GM18867 (cell line): ENCODE results near the gene RNH1.
A peak's percentile ranks its signal among the peaks of the same experiment; 100 is the strongest.
"Not testable (repeated sequence)": the region's sequence is repeated elsewhere in the genome, so short reads cannot be mapped to it uniquely, and the experiment has no call there.

Experiments used
- ATAC-seq: cut with Tn5 transposase; IDR thresholded peaks from one replicate; pipeline ENCODE4 v1.9.1; 2021; ENCODE audit warnings: mild to moderate bottlenecking, moderate library complexity; ENCODE audit not compliant: unreplicated experiment

Gene RNH1

DNA sequence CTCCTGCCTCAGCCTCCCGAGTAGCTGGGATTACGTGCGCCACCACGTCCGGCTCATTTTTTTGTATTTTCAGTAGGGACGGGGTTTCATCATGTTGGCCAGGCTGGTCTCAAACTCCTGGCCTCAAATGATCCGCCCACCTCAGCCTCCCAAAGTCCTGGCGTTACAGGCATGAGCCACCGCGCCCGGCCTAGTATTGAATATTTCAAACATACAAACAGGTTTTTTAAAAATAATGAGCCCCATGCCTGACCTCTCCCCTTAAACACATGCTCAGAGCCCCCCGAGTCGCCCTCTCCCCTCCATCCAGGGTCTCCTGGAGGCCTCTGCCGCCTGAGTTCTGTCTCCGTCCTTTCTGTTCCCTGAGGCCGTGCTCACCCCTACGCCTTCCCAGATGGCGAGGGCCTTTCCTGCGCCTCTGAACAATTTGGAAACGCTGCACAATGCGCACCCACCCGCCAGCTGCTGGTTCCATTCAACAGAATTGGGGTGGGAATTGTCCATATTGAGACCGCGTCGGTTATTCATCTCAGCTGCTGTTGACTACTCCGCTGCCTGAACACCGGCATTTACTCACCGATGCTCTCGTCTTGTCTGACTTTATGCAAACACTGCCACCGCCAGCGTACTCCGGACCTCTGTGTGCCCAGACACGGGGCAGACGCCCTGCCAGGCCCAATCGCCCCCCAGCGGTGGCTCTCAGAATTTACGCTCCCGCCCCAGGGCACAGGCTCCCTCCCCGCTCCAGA is 13.6 kb upstream of the RNH1 start:
- no peak for ATAC-seq

DNA sequence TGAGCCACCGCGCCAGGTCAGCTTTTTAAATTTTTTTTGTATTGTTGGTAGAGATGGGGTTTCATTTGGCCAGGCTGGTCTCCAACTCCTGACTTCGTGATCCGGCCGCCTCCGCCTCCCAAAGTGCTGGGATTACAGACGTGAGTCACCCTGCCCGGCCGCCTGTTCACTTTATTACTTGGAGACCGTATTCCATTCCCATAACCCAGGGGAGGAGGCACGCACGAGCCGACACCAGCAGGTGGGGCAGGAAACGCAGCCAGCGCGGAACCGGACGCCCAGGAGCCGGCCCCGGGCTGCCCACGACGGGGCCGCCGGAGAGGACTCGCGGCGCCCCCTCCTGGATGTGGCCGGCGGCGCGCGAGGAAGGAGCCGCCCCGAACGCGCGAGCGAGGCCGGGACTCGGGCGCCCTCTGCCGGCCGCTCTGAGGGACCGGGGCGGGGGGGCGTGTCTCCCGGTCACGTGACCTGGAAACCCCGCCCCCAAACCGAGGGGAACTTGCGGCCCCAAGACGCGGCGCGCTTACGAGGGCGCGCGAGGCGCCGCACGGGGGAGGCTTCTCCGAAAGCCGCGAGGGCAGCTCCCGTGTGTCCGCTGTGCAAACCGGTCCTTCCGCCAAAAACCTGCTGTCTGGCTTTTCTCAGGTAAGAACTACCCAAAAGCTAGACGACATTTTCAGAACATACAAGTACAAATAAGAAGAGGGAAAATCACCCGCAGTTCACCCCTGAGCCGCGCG is 11.6 kb upstream of the RNH1 start:
- peak; percentile 74 for ATAC-seq

DNA sequence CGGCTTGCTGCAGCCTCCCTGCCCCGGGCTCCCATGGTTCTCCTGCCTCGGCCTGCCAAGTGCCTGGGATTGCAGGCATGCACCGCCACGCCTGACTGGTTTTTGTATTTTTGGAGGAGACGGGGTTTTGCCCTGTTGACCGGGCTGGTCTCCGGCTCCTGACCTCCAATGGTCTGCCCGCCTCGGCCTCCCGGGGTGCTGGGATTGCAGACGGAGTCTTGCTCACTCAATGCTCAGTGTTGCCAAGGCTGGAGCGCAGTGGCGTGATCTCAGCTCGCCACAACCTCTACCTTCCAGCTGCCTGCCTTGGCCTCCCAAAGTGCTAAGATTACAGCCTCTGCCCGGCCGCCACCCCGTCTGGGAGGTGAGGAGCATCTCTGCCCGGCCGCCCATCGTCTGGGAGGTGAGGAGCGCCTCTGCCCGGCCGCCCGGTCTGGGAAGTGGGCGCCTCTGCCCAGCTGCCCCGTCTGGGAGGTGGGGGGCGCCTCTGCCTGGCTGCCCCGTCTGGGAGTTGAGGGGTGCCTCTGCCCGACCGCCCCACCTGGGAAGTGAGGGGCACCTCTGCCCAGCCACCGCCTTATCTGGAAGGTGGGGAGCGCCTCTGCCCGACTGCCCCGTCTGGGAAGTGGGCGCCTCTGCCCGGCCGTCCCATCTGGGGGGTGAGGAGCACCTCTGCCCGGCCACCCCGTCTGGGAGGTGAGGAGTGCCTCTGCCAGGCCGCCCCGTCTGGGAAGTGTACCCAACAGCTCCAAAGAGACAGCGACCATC is 10.1 kb upstream of the RNH1 start:
- ATAC-seq: not testable (repeated sequence)

DNA sequence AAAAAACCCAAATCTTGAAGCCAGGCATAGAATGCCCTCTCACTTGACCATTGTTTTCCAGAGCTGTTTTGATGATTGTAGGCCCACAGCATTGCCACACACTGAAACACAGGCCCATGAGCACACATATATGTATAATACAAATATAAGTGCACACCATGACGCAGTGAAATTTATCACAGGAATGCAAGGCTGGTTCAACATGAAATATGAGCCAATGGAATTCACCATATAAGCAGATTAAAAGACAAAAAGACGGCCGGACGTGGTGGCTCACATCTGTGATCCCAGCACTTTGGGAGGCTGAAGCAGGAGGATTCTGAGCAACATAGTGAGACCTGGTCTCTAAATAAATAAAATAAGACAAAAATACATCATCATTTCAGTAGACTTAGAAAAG is 9.4 kb upstream of the RNH1 start:
- ATAC-seq: no peak

DNA sequence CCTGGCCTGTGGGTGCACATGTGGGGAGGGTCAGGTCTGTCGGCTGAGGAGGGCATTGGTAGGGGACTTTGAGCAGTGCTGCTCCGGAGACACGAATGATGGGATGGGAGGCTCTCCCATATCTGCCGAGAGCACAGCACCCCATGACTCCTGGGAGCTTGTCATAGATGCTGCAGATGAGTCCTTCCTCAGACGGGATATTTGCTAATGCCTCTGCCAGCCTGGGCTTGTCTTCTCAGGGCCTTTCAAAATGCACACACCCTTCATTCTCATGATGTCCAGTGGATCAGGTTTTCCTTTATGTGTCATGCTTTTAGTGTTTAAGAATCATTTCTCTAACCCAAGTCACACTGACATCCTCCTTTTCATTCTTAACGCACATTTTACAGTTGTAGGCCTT is 8.1 kb upstream of the RNH1 start:
- ATAC-seq: no peak

DNA sequence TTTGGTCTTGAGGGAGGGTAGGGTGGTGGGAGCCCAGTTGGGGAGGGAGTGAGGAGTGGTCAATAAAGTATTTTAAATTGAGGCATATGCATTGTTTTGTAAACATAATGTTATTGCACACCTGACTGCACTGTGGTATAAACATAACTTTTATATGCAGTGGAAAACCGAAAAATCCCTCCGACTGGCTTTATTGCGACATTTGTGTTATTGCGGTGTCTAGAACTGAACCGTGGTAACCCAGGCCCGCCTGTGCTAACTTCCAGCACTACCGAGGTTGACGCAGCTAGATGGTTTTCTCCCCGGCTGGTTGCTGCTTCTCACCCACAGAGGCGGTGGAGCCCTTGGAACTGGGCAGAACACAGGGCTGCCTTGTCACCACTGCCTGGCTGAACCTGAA is 7.6 kb upstream of the RNH1 start:
- ATAC-seq: no peak

DNA sequence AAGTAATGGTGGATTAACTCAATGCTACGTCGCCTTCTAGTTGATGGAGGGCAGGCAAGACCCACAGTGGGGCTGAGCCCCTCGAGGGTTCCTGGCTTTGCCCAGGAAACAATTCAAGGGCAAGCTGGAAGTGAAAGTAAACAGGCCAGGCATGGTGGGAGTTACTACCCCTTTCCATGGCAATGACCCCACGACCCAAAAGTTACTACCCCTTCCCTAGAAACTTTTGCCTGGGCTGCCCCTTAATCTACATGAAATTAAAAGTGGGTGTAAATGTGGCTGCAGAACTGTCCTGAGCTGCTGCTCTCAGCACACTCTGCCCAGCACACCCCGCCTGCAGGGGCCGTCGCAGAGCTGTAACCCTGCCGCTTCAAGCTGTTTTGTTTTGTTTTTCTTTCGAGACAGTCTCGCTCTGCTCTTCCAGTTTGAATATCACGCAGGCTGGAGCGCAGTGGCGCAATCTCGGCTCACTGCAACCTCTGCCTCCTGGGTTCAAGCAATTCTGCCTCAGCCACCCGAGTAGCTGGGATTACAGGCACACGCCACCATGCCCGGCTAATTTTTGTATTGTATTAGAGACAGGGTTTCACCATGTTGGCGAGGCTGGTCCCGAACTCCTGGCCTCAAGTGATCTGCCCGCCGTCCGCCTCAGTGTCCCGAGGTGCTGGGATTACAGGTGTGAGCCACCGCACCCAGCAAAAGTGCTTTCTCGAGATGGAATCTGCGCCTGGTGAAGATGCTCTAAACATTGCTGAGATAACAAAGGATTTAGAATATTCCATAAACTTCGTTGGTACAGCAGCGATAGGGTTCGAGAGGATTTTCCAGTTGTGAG is 5.9 kb upstream of the RNH1 start:
- no peak for ATAC-seq

DNA sequence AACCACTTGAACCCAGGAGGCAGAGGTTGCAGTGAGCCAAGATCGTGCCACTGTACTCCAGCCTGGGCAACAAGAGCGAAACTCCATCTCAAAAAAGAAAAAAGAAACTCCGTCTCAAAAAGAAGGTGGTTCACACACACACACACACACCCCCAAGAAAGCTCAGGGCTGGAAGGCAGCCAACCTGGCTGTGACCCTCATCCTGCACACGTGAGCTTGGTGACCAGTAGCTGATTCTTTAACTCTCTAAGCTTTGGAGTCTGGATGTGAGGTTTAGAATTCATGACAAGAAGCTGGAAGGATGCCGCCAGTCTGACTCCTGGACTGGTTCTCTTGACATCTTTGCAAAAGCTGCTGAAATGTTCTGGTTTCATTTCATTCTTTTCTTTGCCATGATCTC is 1.9 kb upstream of the RNH1 start:
- ATAC-seq: no peak

DNA sequence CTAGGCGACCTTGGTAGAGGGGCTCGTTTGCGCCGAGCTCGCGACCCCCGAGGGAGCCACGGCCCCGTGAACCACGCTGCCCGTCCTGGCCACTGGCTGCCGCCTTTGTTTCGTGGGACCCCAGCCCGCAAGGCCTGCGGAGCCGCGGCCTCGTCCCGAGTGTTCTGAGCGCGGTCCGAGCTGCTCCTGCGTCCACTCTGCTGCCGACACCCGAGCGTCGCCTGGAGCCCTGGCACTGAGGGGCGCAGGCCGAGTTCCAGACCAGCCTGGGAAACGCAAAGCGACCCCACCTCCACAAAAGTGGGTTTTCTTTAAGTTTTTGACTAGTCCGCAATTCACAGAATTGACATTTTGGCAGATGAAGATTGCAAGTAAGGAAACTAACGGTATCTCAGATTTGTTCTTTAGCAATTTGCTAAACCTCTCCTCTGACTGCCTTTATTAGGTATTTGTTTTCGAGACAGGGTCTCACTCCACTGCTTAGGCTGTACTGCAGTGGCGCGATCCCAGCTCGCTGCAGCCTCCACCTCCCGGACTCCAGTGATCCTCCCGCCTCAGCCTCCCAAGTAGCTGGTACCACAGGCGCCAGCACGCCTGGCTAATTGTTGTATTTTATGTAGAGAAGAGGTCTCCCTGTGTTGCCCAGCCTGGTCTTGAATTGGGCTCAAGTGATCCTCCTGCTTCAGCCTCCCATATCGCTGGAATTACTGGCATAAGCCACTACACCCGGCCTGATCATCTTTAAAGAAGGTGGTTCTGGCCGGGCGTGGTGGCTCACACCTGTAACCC is 879 bp upstream of the RNH1 start:
- no peak for ATAC-seq

DNA sequence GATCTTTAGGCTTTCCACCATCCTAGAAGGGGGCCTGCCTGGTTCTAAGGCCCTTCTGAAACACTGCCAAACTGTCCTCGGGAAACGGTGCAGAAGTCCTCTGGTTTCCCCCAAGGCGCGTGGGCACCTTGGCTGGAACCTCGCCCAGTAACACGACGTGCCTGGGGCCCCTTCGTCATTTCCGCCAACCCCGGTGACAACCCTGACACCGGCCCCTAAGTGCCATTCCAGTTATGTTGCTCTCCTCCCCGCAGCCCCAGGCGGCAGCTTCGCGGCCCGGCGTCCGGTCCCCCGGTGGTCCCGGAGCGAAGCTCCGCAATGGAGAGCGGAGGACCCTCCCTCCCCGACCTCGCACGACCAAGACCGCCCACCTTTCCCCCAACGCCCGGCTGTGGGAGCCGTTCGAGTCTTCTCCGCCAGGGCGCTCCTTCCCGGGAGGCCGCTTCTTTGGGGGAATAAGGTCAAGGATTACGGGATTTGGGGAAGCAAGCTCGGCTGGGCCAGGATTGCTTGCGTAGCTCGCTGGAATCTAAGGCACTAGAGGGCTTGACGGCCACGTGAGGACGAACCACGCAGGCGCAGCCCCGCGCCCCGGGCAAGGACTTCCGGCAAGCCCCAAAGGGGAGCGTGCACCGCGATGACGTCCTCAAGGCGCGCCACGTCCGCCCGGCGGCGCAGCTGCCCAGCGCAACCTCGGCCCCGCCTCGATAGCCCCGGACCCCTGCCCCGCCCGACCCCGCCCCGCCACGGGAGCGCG is 626 bp downstream of the RNH1 start:
- peak; percentile 63 for ATAC-seq

DNA sequence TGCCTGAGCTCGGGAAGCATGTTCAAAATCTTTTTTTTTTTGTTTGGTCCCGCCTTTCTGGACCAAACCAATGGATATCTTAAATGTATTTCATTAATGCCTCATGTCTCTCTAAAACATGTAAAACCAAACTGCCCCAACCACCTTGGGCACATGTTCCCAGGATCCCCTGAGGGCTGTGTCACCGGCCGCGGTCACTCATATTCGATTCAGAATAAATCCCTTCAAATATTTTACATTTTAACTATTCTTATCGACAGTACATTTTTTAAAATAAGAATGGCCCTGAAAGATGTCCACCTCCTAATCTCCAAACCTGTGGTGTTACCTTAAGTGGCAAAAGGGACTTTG is 2.1 kb downstream of the RNH1 start:
- ATAC-seq: no peak

DNA sequence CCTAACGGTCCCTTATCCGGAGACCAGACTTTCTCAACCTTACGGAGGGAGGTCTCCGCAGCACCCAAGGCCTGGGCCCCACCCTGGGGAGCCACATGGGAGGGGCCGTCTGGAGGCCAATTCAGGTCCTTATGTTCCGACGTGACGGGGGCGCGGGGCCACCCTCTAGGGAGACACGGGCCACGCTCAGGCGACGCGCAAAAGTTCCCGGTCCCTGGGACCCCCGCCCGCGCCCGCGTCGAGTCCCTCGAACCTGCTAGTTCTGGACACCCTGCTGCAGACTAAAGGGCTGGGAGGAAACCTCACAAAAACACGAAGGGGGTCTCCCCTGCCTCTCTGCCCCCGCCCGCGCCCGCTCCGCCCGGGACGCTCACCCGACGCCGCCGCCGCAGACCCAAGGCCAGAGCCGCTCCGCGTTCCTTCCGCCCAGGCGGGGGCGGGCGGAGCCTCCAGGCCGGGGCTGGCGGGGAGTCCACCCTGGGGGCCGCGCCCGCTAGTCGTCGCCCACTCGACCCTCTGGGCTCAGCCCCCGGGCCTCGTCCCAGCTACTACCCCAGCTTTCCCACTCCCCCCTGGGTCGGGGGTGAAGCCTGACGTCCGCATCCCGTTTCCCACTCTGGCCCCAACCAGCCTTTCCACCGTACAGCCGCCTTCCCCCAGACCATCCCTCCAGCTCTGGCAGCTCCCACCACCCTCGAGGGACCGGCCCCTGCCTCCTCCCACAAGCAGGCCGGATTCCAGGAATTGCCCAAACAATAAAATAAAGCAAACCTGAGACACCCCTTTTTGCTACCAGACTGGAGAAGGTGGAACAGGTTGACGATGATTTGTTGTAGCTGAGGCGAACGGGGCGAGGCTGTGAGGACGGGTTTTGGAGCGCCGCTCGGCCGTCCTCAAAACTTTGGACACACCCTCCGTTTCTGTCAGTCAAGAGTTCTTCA is 2.7 kb downstream of the RNH1 start:
- no peak for ATAC-seq

DNA sequence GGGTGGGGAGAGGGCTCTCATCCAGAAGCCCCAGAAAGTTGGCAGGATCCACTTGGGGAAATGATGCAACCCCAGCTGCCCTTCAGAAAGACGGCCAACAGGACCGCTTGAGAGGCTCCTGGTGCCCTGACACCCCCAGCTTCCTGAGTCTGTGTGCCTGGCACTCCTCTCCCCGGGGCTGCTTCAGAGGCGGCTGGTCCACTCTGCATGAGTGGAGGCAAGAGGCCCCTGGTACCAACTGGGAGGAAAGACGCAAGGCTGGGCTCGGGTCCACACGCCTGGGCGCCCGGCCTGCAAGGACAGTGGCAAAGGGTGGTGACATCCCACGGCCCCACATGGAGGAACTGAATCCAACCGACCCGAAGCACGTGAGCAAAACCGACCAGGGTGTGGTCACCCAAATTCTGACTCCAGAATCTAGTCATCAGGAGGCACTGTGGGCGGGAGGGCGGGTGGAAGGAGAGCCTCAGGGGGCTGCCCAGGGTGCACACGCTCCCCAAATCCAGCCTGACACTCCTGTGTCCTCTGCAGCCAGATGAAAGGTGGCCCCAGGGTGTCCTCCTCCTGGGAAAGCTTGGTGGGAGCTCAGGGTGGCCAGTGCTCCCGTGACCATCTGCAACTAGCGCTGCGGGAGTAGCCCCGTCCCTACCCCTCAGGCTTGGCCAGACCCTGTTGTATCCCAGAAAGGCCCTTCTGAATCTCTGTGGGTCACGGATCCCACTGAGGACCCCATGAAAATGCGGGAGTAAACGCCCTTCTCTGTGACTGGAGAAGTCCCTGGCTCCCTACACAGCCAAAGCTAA is 3.7 kb downstream of the RNH1 start:
- ATAC-seq: no peak

DNA sequence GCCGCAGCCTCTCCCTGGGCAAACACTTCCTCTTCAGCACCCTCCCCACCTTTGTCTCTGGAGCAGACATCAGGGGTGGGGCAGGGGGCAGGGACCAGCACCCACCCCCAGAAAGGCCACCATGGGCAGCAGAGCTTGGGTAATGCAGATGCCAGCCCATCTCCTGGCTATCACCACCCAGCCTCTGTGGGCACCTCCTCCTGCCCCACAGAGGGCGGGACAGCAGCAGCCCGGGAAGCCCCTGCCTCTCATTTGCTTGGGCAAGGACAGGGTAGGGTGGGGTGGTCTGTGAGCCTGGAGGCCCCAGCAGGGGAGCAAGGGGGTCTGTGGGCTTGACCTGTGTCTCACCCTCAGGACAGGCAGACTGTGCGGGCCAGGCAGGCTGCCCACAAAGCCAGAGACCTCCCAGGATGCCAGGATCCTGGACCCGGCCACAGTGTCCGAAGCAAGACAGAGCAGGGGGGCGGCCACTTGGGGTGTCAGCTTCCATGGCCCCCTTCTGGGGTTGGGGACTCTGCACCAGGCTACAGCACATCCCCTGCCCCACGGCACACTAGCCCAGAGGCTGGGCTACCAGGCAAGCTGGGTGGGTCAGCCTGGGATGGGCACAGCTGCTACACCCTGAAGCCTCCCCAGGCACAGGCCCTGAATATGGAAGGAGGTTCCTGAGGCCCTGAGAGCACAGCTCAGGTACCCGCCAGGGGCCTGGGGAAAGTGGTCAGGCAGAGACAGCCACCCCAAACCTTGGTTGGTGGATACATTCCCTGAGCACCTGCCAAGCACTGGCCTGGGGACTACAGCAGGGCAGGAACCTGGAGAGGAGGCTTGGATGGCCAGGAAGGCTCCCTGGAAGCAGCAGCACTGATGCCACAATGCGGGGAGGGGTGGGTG is 4.5 kb downstream of the RNH1 start:
- ATAC-seq: no peak

DNA sequence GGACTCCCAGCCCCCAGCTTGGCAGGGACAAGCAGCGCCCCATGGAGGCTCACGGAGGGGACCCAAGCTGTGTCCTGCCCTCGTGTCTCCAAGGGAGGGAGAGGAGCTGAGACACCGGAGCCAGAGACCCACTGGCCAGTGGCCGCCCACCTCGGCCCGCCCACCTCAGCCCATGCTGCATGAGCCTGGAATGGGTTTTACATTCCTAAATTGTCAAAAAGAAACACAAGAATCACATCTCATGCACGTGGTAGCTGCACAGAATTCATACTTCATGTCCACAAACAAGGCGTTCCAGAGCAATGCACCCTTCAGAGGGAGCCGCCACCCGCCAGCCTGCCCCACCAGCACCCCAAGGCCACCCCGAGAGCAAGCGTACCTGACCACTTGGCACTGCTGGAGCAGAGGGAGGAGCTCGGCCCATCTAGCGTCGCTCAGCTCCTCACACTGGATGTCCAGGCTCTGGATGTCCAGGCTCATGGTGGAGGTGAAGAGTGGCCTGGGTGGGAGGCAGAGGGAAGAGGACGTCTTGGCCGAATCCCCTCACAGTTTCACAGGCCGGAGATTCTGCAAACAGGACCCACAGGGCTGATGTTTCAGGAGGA is 5.3 kb downstream of the RNH1 start:
- ATAC-seq: no peak

DNA sequence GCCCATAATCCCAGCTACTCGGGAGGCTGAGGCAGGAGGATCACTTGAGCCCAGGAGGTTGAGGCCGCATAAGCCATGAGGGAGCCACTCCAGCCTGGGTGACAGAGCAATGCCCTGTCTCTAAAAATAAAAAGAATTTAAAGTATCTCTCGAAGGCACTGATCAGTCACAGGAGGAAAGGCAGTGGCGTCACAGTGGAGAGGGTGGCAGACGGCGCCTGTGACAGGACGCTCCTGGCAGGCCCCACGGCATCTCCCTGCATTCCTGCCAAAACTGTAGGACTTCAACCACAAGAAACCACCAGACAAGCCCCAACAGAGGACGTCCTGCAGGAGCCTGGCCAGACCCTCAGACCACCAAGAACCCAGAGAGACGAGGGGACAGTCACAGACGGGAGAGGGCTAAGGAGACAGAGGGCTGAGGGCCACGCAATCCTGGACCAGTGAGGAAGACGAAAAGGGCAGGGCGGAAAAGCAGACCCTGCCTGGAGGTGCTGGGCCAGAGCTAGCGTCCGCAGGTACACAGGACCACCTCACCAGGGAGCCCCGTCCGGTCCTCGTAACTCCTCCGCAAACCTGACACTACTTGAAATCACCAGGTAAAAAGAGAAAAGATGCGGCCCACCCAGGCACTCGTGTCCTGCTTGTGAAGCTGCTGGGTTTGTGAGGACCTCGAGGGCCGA is 5.9 kb downstream of the RNH1 start:
- no peak for ATAC-seq
